C4-2B (cell line): Measurements from ENCODE around the gene KCNIP1.

Source experiments
- CTCF ChIP-seq: fragments of 450-650 bp; conservative IDR thresholded peaks from 2 replicates; pipeline ENCODE4 v1.5.1; 2017; ENCODE audit warnings: mild to moderate bottlenecking
- ZFX ChIP-seq: fragments of 450-650 bp; IDR thresholded peaks from 2 replicates; pipeline ENCODE4 v1.6.1; 2017

DNA sequence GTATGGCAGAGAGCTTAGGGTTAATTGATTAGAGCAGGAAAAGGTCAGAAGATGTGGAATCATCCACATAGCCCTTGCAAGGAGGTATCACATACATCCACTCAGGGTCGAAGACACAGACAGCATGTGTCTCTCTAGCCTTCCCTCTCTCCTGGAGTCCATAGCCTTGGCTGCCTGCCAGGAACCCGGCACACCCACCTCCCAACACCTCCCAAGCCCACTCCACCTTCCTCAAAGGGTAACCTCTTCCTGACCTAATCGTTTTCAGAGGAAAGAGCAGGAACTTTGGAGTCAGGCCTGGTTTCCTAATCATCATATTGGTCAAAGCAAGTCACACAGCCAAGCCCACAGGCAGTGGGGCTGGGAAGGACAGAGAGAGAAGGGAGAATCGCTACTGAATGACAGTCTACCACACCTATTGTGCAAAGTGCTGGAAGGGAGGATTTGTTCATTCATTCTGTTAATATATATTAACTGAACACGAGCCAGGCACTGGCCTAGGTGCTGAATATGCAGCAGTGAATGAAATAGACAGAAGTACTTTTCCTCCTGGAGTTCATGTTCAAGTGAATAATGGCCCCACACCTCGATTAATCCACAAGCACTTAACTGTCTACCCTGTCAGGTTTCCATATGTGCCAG, 107.8 kb downstream of the KCNIP1 start:
- TF ChIP-seq CTCF: no peak
- TF ChIP-seq ZFX: no peak
